ENCODE data around the gene SPNS2.

The SPNS2 gene

DNA sequence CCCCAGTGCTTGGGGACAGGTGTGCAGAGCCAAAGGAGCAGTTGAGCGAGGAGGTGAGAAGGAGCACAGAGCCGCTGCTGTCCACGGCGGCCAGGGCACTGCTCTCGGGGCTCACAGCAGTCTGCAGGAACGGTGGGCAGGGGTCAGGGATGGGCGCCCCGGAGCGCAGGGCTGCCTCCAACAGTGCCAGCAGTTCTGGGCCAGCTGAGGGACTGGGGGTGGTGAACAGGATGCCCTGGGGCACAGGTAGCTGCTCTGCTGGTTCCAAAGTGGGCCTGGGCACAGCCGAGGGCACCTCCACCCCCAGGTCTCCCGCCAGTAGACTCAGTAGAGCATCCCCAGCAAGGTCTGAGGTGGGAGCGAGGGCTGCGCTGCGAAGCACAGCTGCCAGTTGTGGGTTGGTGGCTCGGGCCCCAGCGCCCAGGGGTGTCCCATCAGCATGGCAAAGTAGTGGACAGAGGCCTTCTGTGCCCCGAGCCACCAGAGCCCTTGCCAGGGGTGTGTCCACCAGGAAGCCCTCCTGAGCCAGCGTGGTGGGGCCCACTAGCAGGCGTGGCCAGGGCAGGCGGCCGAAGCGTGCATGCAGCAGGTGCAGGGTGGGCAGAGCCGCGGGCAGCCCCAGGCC, 59.8 kb downstream of the SPNS2 start:
- H2AFZ ChIP-seq (ENCODE audit: low read length): no peak overlapping the region
- peaks cover 42% of the 10 kb centered on the region for H3K4me1 ChIP-seq (ENCODE audit: insufficient read depth, low read length, poor library complexity, severe bottlenecking)

GRCh38 chr17:4559139-4559791, 60.6 kb downstream of the SPNS2 start:
- no peaks in the 10 kb centered on the region for H3K27me3 ChIP-seq (ENCODE audit: insufficient read depth, low read length, poor library complexity, severe bottlenecking)
- no peak overlapping the region for H3K4me2 ChIP-seq (ENCODE audit: low read depth, low read length, poor library complexity, severe bottlenecking)
- H2AFZ ChIP-seq (ENCODE audit: low read length): no peak overlapping the region
- no peaks in the 10 kb centered on the region for H3K36me3 ChIP-seq (ENCODE audit: insufficient read depth, low read length)
- no peak overlapping the region for H3K4me3 ChIP-seq (ENCODE audit: low read length, poor library complexity, severe bottlenecking)
- peaks cover 34% of the 10 kb centered on the region for H3K4me1 ChIP-seq (ENCODE audit: insufficient read depth, low read length, poor library complexity, severe bottlenecking)
- H3K9me2 ChIP-seq (replicated peaks; ENCODE audit: low read depth, low read length): no peaks in the 10 kb centered on the region
- peaks cover 7% of the 10 kb centered on the region for H4K20me1 ChIP-seq (ENCODE audit: insufficient read depth, low read length, poor library complexity, severe bottlenecking)
- H3K9me3 ChIP-seq (ENCODE audit: insufficient read depth, low read depth, low read length): no peaks in the 10 kb centered on the region
- H3K9ac ChIP-seq (ENCODE audit: low read depth, low read length, poor library complexity, severe bottlenecking): no peak overlapping the region
- no peaks in the 10 kb centered on the region for H3F3A ChIP-seq (ENCODE audit: low read depth)
- TF ChIP-seq CTCF (conservative IDR thresholded peaks at IDR 0.05; ENCODE audit: low read length): no peak
- no peak for TF ChIP-seq EZH2phosphoT487 (IDR thresholded peaks at IDR 0.05; ENCODE audit: borderline replicate concordance)
- peaks cover 19% of the 10 kb centered on the region for H3K79me2 ChIP-seq (ENCODE audit: insufficient read depth, low read length)

More for the DNA sequence above, 59.8 kb downstream of the SPNS2 start:
- Histone ChIP-seq H3K9ac (ENCODE audit: low read depth, low read length, poor library complexity, severe bottlenecking) (no peak overlapping the region), H3K79me2 (ENCODE audit: insufficient read depth, low read length) (peaks cover 27% of the 10 kb centered on the region), H3K9me2 (replicated peaks; ENCODE audit: low read depth, low read length) (no peaks in the 10 kb centered on the region), H3K9me3 (ENCODE audit: insufficient read depth, low read depth, low read length) (no peaks in the 10 kb centered on the region), H3F3A (ENCODE audit: low read depth) (no peaks in the 10 kb centered on the region), H3K4me2 (ENCODE audit: low read depth, low read length, poor library complexity, severe bottlenecking) (no peak overlapping the region), H3K27me3 (ENCODE audit: insufficient read depth, low read length, poor library complexity, severe bottlenecking) (no peaks in the 10 kb centered on the region), H4K20me1 (ENCODE audit: insufficient read depth, low read length, poor library complexity, severe bottlenecking) (peaks cover 8% of the 10 kb centered on the region), H3K36me3 (ENCODE audit: insufficient read depth, low read length) (no peaks in the 10 kb centered on the region), H3K4me3 (ENCODE audit: low read length, poor library complexity, severe bottlenecking) (no peak overlapping the region)
- TF ChIP-seq EZH2phosphoT487 (IDR thresholded peaks at IDR 0.05; ENCODE audit: borderline replicate concordance) (no peak), CTCF (conservative IDR thresholded peaks at IDR 0.05; ENCODE audit: low read length) (no peak)

- TF ChIP-seq CTCF (conservative IDR thresholded peaks at IDR 0.05; ENCODE audit: low read length) (no peak), EZH2phosphoT487 (IDR thresholded peaks at IDR 0.05; ENCODE audit: borderline replicate concordance) (no peak)
- no peaks in the 10 kb centered on the region for H3K9me3 ChIP-seq (ENCODE audit: insufficient read depth, low read depth, low read length)
- H3K27me3 ChIP-seq (ENCODE audit: insufficient read depth, low read length, poor library complexity, severe bottlenecking): no peaks in the 10 kb centered on the region
- H3K9me2 ChIP-seq (replicated peaks; ENCODE audit: low read depth, low read length): no peaks in the 10 kb centered on the region
- no peaks in the 10 kb centered on the region for H3K36me3 ChIP-seq (ENCODE audit: insufficient read depth, low read length)
- H4K20me1 ChIP-seq (ENCODE audit: insufficient read depth, low read length, poor library complexity, severe bottlenecking): no peaks in the 10 kb centered on the region
- H3K4me1 ChIP-seq (ENCODE audit: insufficient read depth, low read length, poor library complexity, severe bottlenecking): peaks cover 27% of the 10 kb centered on the region
- no peak overlapping the region for H3K4me3 ChIP-seq (ENCODE audit: low read length, poor library complexity, severe bottlenecking)
- peaks cover 12% of the 10 kb centered on the region for H3K79me2 ChIP-seq (ENCODE audit: insufficient read depth, low read length)
- no peak overlapping the region for H2AFZ ChIP-seq (ENCODE audit: low read length)
- H3K9ac ChIP-seq (ENCODE audit: low read depth, low read length, poor library complexity, severe bottlenecking): no peak overlapping the region
- no peaks in the 10 kb centered on the region for H3F3A ChIP-seq (ENCODE audit: low read depth)
- no peak overlapping the region for H3K4me2 ChIP-seq (ENCODE audit: low read depth, low read length, poor library complexity, severe bottlenecking)
Measured at GRCh38 chr17:4559966-4560365, 61.3 kb downstream of the SPNS2 start.
